ENCODE measurements around the gene DENND6A.
"Not testable (repeated sequence)": the region's sequence is repeated elsewhere in the genome, so short reads cannot be mapped to it uniquely, and the experiment has no call there.

The DENND6A gene

DNA sequence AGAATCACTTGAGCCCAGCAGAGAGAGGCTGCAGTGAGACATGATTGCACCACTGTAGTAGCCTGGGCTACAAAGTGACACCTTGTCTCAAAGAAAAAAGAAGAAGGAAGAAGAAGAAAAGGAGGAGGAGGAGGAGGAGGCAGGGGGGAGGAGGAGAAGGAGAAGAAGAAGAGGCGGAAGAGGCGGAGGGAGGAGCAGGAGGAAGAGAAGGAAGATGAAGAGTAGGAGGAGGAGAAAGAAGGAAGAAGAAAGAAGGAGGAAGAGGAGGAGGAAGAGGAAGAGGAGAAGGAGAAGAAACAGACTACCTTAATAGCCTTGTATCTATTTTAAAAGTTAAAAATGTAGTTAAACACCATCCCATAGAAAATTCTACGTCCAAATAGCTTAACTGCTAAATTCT lies 76.6 kb downstream of the DENND6A start:
- no peaks in the 10 kb centered on the region for H3K9me3 ChIP-seq
- H3K4me1 ChIP-seq: no peaks in the 10 kb centered on the region
- no peaks in the 10 kb centered on the region for H3K27me3 ChIP-seq
- no peak overlapping the region for H3K4me3 ChIP-seq
- TF ChIP-seq, protein P1, sequence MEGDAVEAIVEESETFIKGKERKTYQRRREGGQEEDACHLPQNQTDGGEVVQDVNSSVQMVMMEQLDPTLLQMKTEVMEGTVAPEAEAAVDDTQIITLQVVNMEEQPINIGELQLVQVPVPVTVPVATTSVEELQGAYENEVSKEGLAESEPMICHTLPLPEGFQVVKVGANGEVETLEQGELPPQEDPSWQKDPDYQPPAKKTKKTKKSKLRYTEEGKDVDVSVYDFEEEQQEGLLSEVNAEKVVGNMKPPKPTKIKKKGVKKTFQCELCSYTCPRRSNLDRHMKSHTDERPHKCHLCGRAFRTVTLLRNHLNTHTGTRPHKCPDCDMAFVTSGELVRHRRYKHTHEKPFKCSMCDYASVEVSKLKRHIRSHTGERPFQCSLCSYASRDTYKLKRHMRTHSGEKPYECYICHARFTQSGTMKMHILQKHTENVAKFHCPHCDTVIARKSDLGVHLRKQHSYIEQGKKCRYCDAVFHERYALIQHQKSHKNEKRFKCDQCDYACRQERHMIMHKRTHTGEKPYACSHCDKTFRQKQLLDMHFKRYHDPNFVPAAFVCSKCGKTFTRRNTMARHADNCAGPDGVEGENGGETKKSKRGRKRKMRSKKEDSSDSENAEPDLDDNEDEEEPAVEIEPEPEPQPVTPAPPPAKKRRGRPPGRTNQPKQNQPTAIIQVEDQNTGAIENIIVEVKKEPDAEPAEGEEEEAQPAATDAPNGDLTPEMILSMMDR (IDR thresholded peaks at IDR 0.05): no peak
- H3K27ac ChIP-seq: no peak overlapping the region
- no peak for DNase-seq
- peaks cover 4 to 15% (median 10%) of the 10 kb centered on the region in 3 donors for H3K36me3 ChIP-seq
- intact Hi-C loops (cut with DNase I; ENCODE audit: low total_unique reads): no loop called here

DNA sequence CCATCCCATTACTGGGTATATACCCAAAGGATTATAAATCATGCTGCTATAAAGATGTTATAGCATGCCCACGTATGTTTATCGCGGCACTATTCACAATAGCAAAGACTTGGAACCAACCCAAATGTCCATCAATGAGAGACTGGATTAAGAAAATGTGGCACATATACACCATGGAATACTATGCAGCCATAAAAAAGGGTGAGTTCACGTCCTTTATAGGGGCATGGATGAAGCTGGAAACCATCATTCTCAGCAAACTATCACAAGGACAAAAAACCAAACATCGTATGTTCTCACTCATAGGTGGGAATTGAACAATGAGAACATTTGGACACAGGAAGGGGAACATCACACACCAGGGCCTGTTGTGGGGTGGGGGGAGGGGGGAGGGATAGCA lies 81.0 kb downstream of the DENND6A start:
- DNase-seq; intact Hi-C loops (cut with DNase I; ENCODE audit: low total_unique reads): not testable (repeated sequence)
- H3K36me3 ChIP-seq: peaks cover 7 to 14% (median 9%) of the 10 kb centered on the region in 3 donors

DNA sequence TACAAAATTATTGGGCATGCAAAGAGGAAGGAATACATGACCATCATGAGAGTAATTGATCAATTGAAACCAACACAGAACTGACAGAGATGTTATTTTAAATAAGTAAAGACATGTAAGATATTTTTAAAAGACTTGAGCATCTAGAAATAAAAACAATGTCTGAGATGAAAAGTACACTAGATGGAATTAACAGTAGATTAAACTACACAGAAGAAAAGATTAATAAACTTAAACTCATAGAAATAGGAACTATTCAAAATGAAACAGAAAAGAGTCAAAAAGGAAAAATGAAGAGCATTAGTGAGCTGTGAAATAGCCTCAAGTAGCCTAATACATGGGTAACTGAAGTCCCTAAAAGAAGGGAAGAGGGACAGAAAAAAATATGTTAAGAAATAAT lies 87.2 kb downstream of the DENND6A start:
- no peak for DNase-seq
- TF ChIP-seq, protein P1 (IDR thresholded peaks at IDR 0.05): no peak
- Histone ChIP-seq H3K27ac (no peak overlapping the region), H3K36me3 (peaks cover 10 to 25% (median 14%) of the 10 kb centered on the region in 3 donors), H3K27me3 (no peaks in the 10 kb centered on the region), H3K4me1 (no peaks in the 10 kb centered on the region), H3K9me3 (no peaks in the 10 kb centered on the region), H3K4me3 (no peak overlapping the region)
- intact Hi-C loops (cut with DNase I; ENCODE audit: low total_unique reads): no loop called here

More for the DNA sequence above, 81.0 kb downstream of the DENND6A start:
- H3K27ac ChIP-seq, H3K27me3 ChIP-seq, H3K9me3 ChIP-seq, H3K4me1 ChIP-seq, H3K4me3 ChIP-seq: not testable (repeated sequence)

DNA sequence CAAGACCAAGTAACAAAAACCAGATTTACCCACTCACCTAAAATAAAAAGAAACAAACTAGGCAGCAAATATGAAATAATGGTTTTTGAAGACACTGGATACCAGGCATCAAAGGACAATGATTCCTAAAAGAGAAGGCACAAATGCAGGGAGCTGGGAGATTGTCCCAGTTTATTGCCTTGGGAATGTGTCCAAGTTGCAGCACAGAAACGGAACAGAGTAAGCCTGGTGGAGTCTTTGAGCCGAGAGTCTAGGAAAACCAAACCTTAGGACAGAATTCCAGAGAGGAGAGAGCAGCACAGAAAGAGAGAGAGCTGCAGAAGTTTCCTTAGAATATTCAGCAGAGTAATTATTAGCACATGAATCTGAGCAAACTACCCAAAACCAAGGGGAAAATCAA lies 87.9 kb downstream of the DENND6A start:
- H3K4me3 ChIP-seq: no peak overlapping the region
- no peaks in the 10 kb centered on the region for H3K4me1 ChIP-seq
- no peaks in the 10 kb centered on the region for H3K27me3 ChIP-seq
- no peak overlapping the region for H3K27ac ChIP-seq
- no peak for DNase-seq
- intact Hi-C loops (cut with DNase I; ENCODE audit: low total_unique reads): no loop called here
- TF ChIP-seq, protein P1 (IDR thresholded peaks at IDR 0.05): no peak
- H3K9me3 ChIP-seq: no peaks in the 10 kb centered on the region
- peaks cover 10 to 25% (median 14%) of the 10 kb centered on the region in 3 donors for H3K36me3 ChIP-seq

DNA sequence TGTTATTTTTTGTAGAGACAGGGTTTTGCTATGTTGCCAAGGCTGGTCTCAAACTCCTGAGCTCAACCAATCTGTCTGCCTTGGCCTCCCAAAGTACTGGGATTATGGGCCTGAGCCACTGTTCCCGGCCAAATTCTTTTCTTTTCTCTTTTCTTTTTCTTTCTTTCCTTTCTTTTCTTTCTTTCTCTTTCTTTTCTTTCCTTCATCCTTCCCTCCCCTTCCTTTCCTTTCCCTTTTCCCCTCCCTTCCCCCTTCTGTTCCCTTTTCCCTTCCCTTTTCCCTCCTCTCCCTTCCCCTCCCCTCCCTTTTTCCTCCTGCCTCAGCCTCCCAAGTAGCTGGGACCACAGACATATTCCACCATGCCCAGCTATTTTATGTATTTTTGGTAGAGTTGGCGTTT lies 92.7 kb downstream of the DENND6A start:
- no peaks in the 10 kb centered on the region for H3K9me3 ChIP-seq
- no peak overlapping the region for H3K27ac ChIP-seq
- no peaks in the 10 kb centered on the region for H3K27me3 ChIP-seq
- intact Hi-C loops (cut with DNase I; ENCODE audit: low total_unique reads): no loop called here
- DNase-seq: no peak
- H3K4me1 ChIP-seq: peaks cover 0 to 19% (median 14%) of the 10 kb centered on the region in 4 donors
- H3K36me3 ChIP-seq: peaks cover 0 to 4% (median 3%) of the 10 kb centered on the region in 3 donors
- TF ChIP-seq, protein P1 (IDR thresholded peaks at IDR 0.05): no peak
- H3K4me3 ChIP-seq: no peak overlapping the region

DNA sequence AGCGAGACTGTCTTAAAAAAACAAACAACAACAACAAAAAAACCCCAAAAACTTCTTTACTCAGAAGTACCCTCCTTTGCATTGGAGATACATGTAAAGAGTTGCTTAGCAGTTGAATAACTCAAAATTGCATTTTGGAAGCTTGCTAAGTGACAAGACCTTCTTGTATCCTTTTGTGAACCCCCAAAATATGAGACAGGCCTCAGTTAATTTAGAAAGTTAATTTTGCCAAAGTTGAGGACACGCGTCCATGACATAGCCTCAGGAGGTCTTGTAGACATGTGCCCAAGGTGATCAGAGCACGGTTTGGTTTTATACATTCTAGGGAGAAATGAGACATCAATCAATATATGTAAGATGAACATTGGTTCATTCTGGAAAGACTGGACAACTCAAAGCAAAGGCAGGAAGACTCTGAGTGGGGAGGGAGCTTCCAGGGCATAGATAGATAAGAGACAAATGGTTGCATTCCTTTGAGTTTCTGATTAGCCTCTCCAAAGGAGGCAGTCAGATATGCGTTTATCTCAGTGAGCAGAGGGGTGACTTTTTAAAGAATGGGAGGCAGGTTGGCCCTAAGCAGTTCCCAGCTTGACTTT lies 94.0 kb downstream of the DENND6A start:
- intact Hi-C loops (cut with DNase I; ENCODE audit: low total_unique reads): loop anchor here (5.0 kb wide), 2 partner anchors 42 to 158 kb away; partner anchors contain the start of genes PDE12 and SLMAP
- Histone ChIP-seq H3K4me1 (peaks cover 0 to 32% (median 23%) of the 10 kb centered on the region in 4 donors), H3K27me3 (no peaks in the 10 kb centered on the region), H3K4me3 (peak overlapping the region; percentile 62 to 85), H3K9me3 (no peaks in the 10 kb centered on the region), H3K36me3 (no peaks in the 10 kb centered on the region), H3K27ac (peak overlapping the region; percentile 85 to 86)
- TF ChIP-seq, protein P1 (IDR thresholded peaks at IDR 0.05): no peak
- no peak for DNase-seq
